HG03135 (cell line): ENCODE results near the gene RAB6B.

ENCODE experiments used
- ATAC-seq: cut with Tn5 transposase; IDR thresholded peaks from one replicate; pipeline ENCODE4 v1.9.1; 2021; ENCODE audit warnings: mild to moderate bottlenecking, moderate library complexity; ENCODE audit not compliant: unreplicated experiment

Gene RAB6B

DNA sequence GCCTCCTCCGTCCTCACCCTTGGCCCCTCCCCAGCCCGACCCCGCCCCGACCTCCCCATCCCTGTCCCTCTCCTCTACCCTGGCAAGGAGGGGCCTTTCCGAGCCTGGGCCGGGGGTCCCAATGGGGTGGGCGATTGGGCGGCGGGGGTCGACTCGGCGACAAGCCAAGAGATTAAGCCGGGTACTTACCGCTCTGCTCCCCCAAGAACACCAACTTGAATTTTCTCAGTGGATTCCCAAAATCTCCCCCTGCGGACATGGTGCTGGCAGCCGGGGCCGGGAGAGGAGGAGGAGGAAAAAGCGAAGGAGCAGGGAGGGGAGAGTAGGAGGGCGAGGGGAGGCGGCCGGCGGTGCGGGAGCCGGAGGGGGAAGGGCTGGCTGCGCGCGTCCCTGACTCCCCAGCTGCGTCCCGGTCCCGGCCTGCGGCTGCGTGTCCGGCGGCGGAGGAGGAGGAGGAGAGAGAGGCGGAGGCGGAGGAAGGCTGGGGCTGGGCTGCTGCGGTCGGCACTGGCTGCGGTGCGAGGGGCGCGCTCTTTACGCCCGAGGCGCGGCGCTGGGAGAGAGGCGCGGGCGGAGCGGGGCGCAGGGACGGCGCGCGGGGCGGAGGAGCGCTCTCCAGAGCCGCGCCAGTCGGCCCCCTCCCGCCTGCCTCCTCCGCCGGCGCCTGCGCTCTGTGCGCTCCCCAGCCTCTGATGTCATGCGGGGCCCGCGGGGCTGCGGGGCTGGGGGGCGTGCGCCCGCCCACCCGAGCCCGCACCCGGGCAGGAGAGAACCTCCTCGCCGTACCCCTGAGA, at the start of gene RAB6B:
Gene RAB6B (minus strand): TSS at position 675 of the 794 bp plus-strand sequence. CDS start 416 bp downstream, at position 259.
- no peak for ATAC-seq

DNA sequence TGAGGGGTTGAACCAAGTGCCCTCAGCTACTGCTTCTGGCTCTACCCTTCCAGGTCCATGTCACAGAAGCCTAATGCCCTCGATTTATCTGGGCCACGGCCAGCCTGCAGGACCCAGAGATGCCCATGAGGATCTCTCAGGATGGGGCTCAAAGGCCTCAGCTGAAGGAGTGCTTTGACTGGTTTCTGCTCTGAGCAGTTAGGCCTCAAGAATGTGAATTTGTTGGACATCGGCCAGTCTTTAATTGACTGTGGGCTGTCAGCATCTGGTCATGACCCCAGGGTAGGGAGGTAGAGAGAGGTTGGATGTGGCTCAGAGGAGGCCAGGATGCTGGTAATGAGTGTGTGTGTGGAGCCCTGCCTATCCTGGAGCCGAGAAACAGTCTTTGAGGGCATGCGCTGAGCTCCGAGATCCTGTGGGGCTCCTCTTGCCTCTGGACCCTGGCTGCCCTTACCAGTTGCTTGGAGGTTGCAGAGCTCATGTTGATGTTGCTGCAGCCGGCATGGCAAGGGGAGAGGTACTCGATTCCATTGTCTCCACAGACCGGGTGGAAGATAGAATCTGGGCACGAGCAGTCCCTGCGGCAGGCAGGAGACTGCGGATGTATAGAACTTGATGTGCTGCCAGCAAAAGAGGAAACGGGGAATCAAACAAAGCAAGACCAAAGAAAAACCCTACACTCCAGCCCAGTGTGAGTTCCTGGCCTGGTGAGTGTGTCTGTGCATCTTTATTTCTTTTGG, 49.1 kb upstream of the RAB6B start:
- no peak for ATAC-seq

DNA sequence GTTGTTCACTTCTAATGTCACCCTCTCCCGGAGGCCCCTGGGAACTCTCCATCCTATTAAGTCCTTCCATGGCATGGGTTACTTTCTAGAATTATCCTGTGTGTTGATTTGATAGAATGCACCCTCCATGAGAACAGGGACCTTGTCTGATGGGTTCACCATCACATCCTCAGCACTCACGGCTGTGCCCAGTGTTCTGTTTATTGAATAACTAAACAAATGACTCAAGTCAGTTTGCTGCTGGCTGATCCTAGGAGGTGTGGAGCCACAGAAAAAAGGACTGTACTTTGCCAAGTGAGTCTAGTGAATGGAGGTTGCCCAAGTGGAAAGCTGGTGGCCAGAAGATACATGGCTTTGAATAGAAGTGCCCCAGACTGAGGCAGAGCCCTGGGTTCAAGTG, 48.5 kb upstream of the RAB6B start:
- no peak for ATAC-seq

DNA sequence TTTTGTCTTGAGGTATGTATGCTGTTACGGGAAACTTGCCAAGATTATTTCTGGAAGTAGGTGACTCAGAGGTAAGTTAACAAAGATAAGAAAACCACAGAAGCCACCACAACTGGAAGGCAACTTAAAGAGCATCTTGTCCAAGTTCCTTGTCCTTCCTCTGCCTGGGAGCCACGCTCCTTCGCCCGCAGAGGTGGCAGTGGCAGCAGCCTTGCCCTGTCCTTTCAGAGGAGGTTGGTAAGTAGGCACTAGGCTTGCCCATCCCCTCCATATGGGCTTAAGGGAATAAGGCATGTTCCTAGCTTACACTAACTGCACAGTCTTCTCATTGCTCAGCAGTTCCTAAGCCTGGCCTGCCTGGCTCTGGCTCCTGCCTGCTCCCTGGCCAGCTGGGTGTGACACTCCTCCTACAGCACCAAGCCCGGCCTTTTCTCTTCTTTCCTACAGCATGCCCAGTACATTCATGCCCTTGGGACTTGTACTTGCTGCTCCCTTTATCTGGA, 48.0 kb upstream of the RAB6B start:
- no peak for ATAC-seq

DNA sequence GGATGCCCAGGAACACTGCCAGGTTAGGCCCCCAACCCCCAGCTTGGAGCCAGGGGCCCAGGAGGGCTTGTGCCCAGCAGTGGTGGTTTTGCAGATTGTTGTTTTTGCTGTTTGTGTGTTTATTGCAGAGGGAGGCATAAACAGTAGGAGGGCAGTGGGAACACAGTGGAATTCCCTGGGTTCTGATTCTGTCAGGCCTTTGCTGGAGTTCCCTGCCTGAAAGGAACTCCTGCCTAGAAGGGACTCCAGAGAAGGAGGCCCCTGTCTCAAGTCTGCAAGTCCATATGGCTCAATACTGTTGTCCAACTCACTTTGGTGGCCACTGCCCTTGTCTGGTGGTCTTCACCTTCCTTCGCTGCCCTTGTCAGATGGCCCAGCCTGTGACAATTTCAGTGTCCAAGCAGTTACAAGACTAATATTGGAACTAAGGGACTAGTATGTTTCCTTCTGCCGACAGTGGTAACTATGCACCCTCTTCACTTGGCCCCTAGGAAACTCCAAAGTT, 47.4 kb upstream of the RAB6B start:
- no peak for ATAC-seq

- ATAC-seq, result no peak
Measured at GRCh38 chr3:133941415-133941821, 45.7 kb upstream of the RAB6B start.

DNA sequence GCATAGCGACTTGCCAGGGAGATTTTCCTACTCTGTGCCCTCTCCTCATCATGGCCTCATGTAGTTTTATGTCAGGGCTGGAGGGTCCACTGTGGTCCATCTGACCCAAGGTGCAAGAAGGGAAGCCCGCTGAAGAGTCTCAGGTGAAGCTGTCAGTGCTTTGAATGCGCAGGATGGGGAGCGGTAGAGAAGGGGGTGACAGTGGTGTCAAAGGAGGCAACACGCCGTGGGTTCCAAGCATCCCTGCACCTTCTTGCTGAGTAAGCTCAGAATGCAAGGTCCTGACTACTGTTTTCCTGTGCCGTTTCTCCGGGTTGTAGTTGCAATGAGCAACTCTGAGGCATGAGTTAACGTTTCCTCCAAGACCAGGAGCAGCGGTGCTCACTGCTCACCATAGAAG, 44.9 kb upstream of the RAB6B start:
- no peak for ATAC-seq

DNA sequence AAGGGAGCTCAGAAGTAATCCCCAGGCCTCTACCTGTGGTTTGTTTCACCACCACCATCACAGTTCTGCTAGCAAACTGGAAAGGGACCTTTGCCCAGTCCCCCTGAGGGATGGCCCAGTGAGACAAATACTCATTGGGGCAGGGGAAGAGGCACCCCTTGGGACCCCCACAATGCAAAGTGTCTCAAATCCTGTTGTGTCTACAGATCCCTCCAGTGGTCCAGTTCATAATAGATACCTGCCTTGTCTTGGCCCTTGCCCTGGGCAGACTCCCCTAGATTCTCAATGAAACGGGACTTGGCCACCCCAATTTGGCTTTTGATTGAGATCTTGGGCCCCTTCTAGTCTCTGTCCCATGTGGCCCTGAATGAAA, 43.8 kb upstream of the RAB6B start:
- ATAC-seq, result no peak

DNA sequence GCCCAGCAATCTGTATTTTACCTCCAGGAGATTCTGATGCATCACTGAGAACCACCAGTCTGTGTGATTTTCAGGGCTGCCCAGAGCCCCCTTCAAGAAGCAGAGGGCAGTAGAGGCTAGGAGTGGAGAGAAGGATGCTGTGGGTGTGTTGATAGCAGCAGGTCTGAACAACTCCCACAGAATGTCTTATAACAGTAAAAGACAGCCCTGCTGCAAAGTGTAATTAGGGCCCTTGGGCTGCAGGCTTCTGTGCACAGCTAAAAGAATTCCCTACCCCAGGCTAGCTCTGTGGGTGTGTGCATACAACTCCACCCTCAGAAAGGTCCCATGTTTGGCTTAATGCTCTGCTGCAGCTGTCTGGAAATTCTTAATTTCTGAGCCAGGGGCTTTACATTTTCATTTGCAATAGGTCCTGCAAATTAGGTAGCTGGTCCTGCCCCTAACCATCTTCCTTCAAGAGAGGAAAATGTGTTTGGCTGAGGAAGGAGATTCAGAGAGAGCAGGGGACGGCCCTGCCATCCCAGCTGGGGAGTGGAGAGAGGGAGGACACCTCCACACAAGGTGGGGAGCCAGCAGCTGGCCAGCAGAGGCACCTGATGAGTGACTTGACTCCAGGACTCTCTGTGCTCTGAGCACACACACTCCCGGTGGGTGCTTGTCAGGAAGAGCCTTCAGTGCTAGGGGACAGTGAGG, 43.2 kb upstream of the RAB6B start:
- ATAC-seq, result no peak

DNA sequence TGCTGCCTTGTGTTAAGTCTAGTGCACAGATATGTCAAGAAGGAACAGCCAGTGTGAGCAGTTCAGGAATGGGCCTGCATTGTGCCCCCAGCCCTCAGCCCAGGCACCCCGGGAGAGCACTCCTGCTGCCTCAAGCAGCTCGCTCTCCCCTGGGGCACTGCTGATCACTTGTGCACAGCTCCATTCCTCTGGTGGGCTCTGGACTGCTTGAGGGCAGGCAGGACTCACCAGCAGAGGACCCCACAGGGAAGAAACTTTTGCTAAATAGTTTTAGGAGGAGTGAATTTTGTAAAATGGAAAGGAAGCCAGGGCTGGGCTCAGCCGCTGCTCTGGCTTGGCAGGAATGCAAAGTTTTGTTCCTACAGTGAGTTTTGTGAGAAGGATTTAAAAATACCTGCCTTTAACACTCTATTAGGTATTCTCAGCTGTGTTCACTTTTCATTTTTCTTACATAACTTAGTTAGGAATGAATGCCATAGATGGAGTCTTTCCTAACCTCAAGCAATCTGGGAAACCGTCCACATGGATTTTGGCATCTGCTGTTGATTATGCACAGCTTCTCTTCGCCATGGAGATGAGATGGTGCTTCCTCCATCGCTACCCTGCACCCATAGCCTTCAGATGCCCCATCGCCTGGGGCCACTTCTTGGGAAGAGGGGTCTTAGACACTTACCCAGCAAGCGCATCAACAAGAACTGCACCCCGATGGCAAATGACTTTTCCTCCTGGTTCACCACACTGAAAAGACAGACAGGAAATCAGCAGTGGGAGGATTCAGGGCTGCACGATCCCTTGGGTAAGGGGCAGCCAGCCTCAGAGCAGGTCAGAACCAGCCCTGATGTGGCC, 42.3 kb upstream of the RAB6B start:
- no peak for ATAC-seq

GRCh38 chr3:133937061-133937686, 41.5 kb upstream of the RAB6B start:
- ATAC-seq, result no peak

- no peak for ATAC-seq
Measured at GRCh38 chr3:133935843-133936769, 40.4 kb upstream of the RAB6B start.

- no peak for ATAC-seq
Measured at GRCh38 chr3:133934996-133935842, 39.5 kb upstream of the RAB6B start.

- ATAC-seq, result no peak
Measured at GRCh38 chr3:133934073-133934970, 38.6 kb upstream of the RAB6B start.

DNA sequence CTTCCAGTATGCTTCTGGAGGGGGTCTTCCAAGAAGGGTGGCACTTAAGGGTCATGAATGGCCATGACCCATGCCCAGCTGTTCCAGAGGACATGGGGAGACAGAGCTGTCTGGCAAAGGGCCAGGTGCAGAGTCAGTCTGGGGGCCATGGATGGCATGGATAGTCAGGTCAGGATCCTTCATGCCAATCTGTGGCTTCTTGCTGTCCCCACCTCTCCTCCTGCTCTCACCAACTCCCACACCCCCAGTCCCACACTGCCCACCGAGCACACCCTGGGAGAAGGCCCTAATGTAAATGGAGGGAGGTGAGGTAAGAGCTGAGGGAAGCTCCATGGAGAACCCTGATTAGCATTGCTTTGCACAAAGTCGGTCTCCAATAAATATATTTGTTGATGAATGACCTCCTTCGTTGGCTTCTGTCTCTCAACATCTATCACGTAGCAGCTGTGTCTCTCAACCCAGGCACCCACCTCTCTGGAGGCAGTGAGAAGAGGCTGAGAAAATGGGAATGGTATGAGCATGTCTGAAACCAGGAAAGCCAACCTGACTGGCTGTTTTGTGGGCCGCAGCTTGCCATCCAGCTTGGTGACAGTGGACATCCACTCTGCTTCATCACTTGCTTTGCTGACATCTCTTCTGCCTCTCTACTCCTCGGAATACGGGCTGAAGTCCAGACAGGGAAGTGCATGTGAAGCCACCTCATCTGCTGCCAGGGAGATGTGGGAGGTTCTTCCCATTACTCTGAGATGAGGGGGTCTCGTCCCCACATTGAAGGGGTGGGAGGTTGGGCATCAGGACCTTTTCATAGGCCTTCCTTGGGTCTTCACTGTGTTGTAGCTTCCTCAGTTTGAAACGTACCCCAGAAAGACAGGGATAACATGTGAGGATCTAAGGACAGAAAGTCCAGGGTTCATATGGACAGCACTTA, 37.7 kb upstream of the RAB6B start:
- no peak for ATAC-seq

DNA sequence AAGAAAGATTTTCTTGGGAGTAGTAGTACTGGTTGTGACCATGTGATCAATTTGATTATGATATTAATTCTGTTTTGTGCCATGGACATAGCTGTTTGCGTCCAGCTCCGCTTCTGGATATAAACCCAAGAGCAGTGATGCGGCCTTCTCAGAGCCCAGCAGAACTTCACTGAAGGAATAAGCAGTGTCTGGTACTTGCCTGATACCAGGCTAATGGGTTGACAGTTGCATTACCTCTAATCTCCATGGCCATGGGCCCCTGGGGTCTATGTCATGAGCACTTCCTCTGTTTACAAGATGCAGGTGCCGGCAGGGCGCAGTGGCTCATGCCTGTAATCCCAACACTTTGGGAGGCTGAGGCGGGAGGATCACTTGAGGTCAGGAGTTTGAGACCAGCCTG, 36.3 kb upstream of the RAB6B start:
- ATAC-seq, result no peak
